Hepatocyte (in vitro differentiated cells): ENCODE results near the gene LHX6.

Source experiments
- CTCF ChIP-seq: fragments of 200-600 bp; sonication (generic); IDR thresholded peaks from 2 replicates; pipeline ENCODE4 v1.5.1; 2016; ENCODE audit warnings: antibody characterized with exemption, mild to moderate bottlenecking; ENCODE audit not compliant: poor library complexity
- EZH2 ChIP-seq: fragments of 200-600 bp; sonication (generic); IDR thresholded peaks from 2 replicates; pipeline ENCODE4 v1.6.1; 2016; ENCODE audit warnings: antibody characterized with exemption, mild to moderate bottlenecking, borderline replicate concordance
- EZH2phosphoT487 ChIP-seq: fragments of 200-600 bp; sonication (generic); IDR thresholded peaks from one replicate; pipeline ENCODE4 v1.6.1; 2018; ENCODE audit warnings: antibody characterized with exemption, mild to moderate bottlenecking, low read depth, moderate library complexity; ENCODE audit not compliant: unreplicated experiment, severe bottlenecking

GRCh38 chr9:122277285-122277897 is 48.6 kb upstream of the LHX6 start:
- TF ChIP-seq CTCF (no peak), EZH2phosphoT487 (no peak), EZH2 (no peak)
